SKM-1 treated with dmso at 0.1 percent for 144 hours (cell line): ENCODE measurements around the gene MOB3C.
"Not testable (repeated sequence)": the region's sequence is repeated elsewhere in the genome, so short reads cannot be mapped to it uniquely, and the experiment has no call there.

Source experiments
- DNase-seq: peaks from one replicate; lab custom pipeline; 2025; ENCODE audit not compliant: unreplicated experiment; lab: John Stamatoyannopoulos, UW

Gene MOB3C

DNA sequence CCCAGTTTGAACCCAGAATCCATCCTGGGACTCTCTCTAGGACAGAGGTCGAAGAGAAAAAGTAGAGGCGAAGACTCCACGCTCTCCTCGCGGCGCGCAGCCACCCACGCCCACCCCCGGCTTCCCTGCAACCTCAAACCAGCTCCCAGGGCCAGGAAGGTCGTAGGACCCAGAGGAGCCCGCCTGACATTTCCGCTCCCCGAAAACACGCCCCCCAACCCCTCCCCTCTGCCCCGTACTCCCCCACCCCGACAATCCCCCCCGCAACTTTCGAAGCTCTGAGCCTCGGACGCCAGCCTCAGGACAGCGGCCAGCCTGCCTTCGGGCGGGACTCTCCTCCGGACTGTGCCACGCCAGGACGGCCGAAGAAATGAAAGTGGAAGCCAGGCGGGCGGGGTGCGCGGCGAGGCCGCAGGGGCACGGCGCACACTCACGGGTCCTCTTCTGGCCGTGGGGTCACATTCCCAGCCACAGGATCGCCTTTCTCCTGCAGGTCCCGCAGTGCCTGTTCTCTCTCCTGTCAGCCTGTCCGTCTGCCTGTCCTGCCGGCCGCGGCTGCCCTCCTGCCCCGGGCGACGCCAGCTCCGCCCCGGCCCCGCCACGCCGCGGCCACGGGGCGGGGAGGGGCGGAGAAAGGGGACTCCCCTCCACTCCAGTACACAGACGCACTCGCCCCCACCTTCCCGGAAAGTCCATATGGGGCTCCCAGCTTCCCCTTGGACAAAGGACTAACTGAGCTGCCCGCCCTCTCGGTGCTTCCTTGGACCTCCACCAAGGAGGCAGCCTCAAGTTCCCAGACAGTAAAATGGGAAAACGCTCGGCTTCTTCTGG, at the start of gene MOB3C:
MOB3C (minus strand) TSS at position 535 of the 831 bp plus-strand sequence. CDS start 3,490 bp downstream, outside the sequence.
- no peak for DNase-seq

DNA sequence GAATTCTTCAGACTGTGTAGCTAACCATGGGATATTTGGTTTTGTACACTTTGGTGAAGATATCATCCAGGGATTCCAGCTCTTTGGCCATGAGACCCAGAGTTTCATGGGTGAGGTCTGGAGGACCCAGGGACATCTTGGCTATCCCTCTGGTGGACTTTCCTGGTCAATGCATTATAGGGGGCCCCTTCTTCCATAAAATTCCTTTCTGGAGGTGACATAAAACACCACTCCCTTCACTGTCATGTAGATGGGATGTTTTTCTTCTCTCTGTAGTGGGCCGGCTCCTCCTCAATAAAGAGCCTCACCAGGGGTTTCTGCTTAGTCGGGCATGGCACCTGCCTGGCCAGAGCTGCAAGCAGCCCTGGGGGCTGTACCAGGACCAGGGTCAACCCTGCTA, 49.4 kb upstream of the MOB3C start:
- DNase-seq: no peak

DNA sequence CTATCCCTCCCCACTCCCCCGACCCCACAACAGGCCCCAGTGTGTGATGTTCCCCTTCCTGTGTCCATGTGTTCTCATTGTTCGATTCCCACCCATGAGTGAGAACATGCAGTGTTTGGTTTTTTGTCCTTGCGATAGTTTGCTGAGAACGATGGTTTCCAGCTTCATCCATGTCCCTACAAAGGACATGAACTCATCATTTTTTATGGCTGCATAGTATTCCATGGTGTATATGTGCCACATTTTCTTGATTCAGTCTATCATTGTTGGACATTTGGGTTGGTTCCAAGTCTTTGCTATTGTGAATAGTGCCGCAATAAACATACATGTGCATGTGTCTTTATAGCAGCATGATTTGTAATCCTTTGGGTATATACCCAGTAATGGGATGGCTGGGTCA, 46.3 kb upstream of the MOB3C start:
- not testable (repeated sequence) for DNase-seq

DNA sequence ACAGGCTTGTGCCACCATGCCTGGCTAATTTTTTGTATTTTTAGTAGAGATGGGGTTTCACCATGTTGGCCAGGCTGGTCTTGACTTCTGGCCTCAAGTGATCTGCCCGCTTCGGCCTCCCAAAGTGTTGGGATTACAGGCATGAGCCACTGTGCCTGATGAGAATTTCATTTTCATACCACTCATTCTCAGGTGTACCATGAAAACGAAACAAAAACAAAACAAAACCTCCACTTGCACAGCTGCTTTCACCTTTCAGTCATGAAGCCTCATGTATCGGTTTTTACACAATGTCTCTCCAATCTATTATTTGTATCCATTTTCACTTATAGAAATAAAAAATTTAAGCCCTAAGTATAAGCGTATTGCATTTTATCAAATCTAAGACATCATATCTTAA, 43.5 kb upstream of the MOB3C start:
- DNase-seq: not testable (repeated sequence)

DNA sequence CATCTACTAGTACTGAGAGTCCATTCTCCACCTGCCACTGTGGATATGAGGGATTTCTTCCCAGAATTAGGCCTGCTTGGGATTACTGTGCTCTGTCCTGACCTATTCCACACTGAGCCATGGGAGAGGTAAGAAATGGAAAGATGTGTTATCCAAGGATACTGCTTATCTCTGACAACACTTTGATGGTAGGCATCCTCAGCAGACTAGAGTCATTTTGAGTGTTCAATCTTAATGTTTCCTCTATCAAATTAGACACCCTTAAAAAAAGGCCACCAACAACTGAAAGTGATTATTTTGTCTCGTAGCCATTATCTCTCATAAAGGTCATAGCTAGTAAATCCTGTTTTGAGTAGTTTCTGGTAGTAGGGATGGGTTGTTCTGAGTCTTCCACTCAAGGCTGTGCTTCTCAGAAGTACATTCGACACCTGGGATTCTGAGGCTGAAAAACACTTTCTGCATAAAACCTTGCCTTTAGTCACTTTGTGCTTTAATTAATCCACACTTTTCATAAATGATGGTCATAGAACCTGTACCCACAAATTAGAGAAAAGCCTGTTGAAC, 42.8 kb upstream of the MOB3C start:
- DNase-seq: no peak

DNA sequence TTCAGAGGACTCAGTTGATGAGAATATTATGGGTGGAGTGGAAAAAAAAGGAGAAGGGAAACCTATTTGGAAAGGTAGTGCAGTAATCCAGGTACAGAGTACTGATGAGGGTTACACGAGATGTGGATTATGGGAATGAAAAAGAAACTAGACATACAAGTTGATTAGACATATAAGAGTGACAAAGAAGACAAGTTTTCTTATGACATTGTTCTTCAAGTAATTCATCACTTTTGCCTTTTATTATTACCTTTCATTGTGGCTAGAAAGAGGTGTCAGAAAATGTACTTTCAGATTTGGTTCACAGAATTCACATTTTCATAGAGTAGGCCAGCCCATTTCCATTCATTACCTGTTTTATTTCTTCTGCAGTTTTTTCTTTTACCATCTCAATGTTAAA, 41.2 kb upstream of the MOB3C start:
- DNase-seq: no peak

- no peak for DNase-seq
Measured at GRCh38 chr1:46656643-46657042, 40.0 kb upstream of the MOB3C start.

- no peak for DNase-seq
Measured at GRCh38 chr1:46655848-46656247, 39.2 kb upstream of the MOB3C start.

DNA sequence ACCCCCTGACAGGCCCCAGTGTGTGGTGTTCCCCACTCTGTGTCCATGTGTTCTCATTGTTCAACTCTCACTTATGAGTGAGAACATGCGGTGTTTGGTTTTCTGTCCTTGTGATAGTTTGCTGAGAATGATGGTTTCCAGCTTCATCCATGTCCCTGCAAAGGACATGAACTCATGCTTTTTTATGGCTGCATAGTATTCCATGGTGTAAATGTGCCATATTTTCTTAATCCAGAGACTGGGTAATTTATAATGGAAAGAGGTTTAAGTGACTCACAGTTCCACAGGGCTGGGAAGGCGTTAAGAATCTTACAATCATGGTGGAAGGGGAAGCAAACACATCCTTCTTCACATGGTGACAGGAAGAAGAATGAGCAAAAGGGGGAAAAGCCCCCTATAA, 38.1 kb upstream of the MOB3C start:
- DNase-seq: not testable (repeated sequence)

DNA sequence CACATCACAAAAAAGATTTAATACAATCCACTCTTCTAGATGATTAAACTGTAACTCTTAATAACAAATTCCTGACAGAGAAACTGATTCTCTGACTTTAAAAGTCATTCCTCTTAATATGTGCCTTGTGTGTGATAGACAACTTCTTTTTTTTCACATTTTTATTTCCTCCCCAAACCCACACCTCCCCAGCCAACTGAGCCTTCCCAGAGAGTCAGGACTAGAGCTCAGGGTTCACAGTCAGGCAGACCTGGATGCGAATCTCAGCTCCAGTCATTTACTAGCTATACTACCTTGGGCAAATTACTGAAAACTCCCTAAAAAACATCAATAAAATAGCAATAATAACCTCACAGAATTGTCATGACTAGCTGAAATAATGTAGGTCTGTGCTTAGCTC, 37.4 kb upstream of the MOB3C start:
- DNase-seq: no peak

- no peak for DNase-seq
Measured at GRCh38 chr1:46653405-46653958, 36.9 kb upstream of the MOB3C start.

DNA sequence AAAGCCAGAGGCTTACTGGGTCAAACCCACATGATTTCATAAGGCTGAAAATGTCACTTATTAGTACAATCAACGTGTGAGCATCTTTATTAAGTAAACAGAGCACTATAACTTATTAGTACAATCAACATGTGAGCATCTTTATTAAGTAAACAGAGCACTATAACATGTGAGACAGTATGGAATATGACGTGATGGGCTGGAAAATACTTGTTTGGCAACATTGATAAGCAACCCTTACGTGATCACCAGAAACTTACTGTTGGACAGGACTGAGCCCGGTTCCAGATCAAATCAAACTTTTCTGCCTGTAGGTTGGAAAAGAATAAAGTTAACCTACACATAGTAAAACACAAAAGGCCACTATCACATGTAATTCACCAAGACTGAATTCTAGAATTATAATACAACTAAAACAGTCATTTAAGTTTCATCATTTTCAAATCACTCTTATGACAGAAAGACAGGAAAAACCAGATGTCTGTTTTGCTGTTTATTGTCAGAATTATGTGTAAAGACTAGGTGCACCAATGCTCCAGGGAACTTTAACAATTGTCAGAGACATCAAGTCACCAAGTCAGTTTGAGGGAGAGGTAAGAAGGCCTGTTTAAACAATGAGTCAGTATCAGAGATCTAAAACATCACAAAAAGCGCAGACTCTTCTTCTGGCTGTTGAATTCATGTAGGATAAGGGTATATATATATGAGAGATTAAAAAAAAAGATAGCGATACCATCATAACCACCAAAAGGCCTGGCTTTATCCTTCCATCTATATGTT, 35.9 kb upstream of the MOB3C start:
- DNase-seq: no peak

- not testable (repeated sequence) for DNase-seq
Measured at GRCh38 chr1:46651152-46651551, 34.5 kb upstream of the MOB3C start.

DNA sequence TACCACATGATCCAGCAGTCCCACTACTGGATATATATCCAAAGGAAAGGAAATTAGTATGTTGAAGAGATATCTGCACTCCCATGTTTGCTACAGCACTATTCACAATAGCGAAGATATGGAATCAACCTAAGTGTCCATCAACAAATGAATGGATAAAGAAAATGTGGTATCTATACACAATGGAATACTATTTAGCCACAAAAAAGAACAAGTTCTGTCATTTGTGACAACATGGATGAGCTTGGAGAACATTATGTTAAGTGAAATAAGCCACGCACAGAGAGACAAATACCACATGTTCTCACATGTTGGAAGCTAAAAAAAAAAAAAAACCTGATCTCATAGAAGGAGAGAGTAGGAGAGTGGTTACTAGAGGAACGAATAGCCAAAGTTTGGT, 33.9 kb upstream of the MOB3C start:
- DNase-seq: no peak

GRCh38 chr1:46649764-46650163, 33.2 kb upstream of the MOB3C start:
- DNase-seq: no peak

GRCh38 chr1:46647611-46648010, 31.0 kb upstream of the MOB3C start:
- DNase-seq: no peak

- DNase-seq: no peak
Measured at GRCh38 chr1:46646844-46647243, 30.2 kb upstream of the MOB3C start.

DNA sequence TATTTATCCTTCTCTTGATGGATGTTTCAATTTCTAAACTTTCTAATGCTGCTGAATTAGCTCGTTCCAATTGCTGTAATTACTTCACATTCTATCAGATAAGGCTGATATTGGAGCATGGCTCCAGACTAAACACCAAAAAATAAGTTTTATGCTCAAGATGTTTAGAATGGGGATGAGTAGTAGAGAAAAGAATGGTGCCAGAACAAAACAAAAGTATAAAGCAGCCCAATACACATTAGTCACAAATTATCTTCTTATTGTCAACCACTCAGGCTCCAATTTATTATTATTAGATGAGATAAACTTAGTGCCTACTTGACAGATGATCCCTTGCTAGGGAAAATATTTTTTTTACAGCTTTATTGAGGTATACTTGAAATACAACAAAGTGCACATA, 29.7 kb upstream of the MOB3C start:
- DNase-seq: no peak

DNA sequence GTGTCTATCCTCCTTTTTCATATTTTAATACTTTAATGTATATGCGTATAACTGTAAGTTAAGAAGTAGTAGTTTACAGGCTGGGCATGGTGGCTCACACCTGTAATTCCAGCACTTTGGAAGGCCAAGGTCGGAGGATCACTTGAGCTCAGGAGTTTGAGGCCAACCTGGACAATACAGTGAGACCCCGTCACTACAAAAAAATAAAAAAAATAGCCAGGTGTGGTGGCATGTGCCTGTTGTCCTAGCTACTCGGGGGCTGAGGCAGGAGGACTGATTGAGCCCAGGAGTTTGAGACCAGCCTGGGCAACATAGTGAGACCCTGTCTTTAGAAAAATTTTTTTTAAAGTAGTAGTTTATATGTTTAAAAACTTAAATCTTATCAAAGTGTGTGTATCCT, 29.2 kb upstream of the MOB3C start:
- no peak for DNase-seq

GRCh38 chr1:46643368-46643775, 26.8 kb upstream of the MOB3C start:
- DNase-seq: no peak

GRCh38 chr1:46642115-46642680, 25.6 kb upstream of the MOB3C start:
- DNase-seq: no peak
